ENCODE data around the gene CFAP161. TPM values are rescaled to one million over a fixed set of nuclear protein-coding genes. Genes with fewer than 3 reads are reported as not detected.

CFAP161 gene
- total RNA-seq, 1 experiment from 2014 or later, result not detected

- CTCF ChIA-PET, result interaction anchor here (0.7 kb wide), 1 partner anchor 72 kb away, joined by 5 read pairs; no protein-coding TSS in a partner anchor
- no peaks in the 10 kb centered on the region for H3K9me3 Mint-ChIP-seq (ENCODE audit: low read depth, unreplicated experiment)
- TF ChIP-seq CTCF (IDR thresholded peaks at IDR 0.05; ENCODE audit: unreplicated experiment), result no peak
- intact Hi-C loops (cut with micrococcal nuclease; ENCODE audit: unreplicated experiment), result no loop called here
- H3K4me1 Mint-ChIP-seq (ENCODE audit: low read depth, unreplicated experiment), result no peaks in the 10 kb centered on the region
- no peak overlapping the region for H3K4me3 Mint-ChIP-seq (ENCODE audit: low read depth, unreplicated experiment)
- BruUV-seq (replicated peaks), result no TSS peak
- H3K27me3 Mint-ChIP-seq (ENCODE audit: unreplicated experiment), result peaks cover 66% of the 10 kb centered on the region
- no peaks in the 10 kb centered on the region for H3K36me3 Mint-ChIP-seq (ENCODE audit: insufficient read depth, unreplicated experiment)
- DNase-seq, result no peak
- no peak overlapping the region for H3K27ac Mint-ChIP-seq (ENCODE audit: unreplicated experiment)
Measured at GRCh38 chr15:81181220-81181619, 47.1 kb downstream of the CFAP161 start.

GRCh38 chr15:81182031-81182755 is 48.1 kb downstream of the CFAP161 start:
- Mint-ChIP-seq H3K27me3 (ENCODE audit: unreplicated experiment) (peaks cover 73% of the 10 kb centered on the region), H3K4me3 (ENCODE audit: low read depth, unreplicated experiment) (no peak overlapping the region), H3K9me3 (ENCODE audit: low read depth, unreplicated experiment) (no peaks in the 10 kb centered on the region), H3K4me1 (ENCODE audit: low read depth, unreplicated experiment) (no peaks in the 10 kb centered on the region), H3K27ac (ENCODE audit: unreplicated experiment) (no peak overlapping the region), H3K36me3 (ENCODE audit: insufficient read depth, unreplicated experiment) (no peaks in the 10 kb centered on the region)
- no TSS peak for BruUV-seq (replicated peaks)
- CTCF ChIA-PET, result interaction anchor here (0.5 kb wide), 1 partner anchor 418 kb away, joined by 9 read pairs; no protein-coding TSS in a partner anchor
- TF ChIP-seq CTCF (IDR thresholded peaks at IDR 0.05; ENCODE audit: unreplicated experiment), result no peak
- no peak for DNase-seq
- intact Hi-C loops (cut with micrococcal nuclease; ENCODE audit: unreplicated experiment), result no loop called here

- Mint-ChIP-seq H3K27ac (ENCODE audit: unreplicated experiment) (no peak overlapping the region), H3K27me3 (ENCODE audit: unreplicated experiment) (peaks cover 80% of the 10 kb centered on the region), H3K36me3 (ENCODE audit: insufficient read depth, unreplicated experiment) (no peaks in the 10 kb centered on the region), H3K4me1 (ENCODE audit: low read depth, unreplicated experiment) (no peaks in the 10 kb centered on the region), H3K9me3 (ENCODE audit: low read depth, unreplicated experiment) (no peaks in the 10 kb centered on the region), H3K4me3 (ENCODE audit: low read depth, unreplicated experiment) (no peak overlapping the region)
- CTCF ChIA-PET, result interaction anchor here (0.5 to 1.0 kb wide), 2 partner anchors 83 to 419 kb away, joined by 3 to 9 read pairs; no protein-coding TSS in a partner anchor
- intact Hi-C loops (cut with micrococcal nuclease; ENCODE audit: unreplicated experiment), result no loop called here
- no TSS peak for BruUV-seq (replicated peaks)
- DNase-seq, result no peak
- no peak for TF ChIP-seq CTCF (IDR thresholded peaks at IDR 0.05; ENCODE audit: unreplicated experiment)
Measured at GRCh38 chr15:81182756-81183438, 48.8 kb downstream of the CFAP161 start.

DNA sequence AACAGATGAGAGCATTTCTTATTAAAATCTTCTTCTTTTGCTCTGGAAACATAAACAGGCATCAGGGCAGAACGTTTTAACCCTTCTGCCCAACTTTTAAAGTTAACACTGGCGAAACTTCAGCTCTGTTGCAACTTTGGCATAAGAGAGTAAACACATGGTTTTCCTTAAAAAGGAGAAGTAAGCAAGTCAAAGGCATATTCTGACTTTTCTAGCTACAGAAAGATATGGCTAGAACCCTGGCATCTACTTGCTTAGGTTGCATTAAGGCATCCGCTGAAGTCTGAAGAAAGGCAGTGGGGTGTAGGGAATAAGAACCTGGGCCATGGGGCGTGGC is 49.3 kb downstream of the CFAP161 start:
- Mint-ChIP-seq H3K27ac (ENCODE audit: unreplicated experiment) (no peak overlapping the region), H3K4me3 (ENCODE audit: low read depth, unreplicated experiment) (no peak overlapping the region), H3K9me3 (ENCODE audit: low read depth, unreplicated experiment) (no peaks in the 10 kb centered on the region), H3K4me1 (ENCODE audit: low read depth, unreplicated experiment) (no peaks in the 10 kb centered on the region), H3K27me3 (ENCODE audit: unreplicated experiment) (peaks cover 85% of the 10 kb centered on the region), H3K36me3 (ENCODE audit: insufficient read depth, unreplicated experiment) (no peaks in the 10 kb centered on the region)
- CTCF ChIA-PET, result interaction anchor here (1.0 kb wide), 1 partner anchor 82 kb away, joined by 3 read pairs; no protein-coding TSS in a partner anchor
- no TSS peak for BruUV-seq (replicated peaks)
- intact Hi-C loops (cut with micrococcal nuclease; ENCODE audit: unreplicated experiment), result no loop called here
- DNase-seq, result no peak
- no peak for TF ChIP-seq CTCF (IDR thresholded peaks at IDR 0.05; ENCODE audit: unreplicated experiment)
